Measurements from ENCODE around the gene DNMBP.

Gene DNMBP

DNA sequence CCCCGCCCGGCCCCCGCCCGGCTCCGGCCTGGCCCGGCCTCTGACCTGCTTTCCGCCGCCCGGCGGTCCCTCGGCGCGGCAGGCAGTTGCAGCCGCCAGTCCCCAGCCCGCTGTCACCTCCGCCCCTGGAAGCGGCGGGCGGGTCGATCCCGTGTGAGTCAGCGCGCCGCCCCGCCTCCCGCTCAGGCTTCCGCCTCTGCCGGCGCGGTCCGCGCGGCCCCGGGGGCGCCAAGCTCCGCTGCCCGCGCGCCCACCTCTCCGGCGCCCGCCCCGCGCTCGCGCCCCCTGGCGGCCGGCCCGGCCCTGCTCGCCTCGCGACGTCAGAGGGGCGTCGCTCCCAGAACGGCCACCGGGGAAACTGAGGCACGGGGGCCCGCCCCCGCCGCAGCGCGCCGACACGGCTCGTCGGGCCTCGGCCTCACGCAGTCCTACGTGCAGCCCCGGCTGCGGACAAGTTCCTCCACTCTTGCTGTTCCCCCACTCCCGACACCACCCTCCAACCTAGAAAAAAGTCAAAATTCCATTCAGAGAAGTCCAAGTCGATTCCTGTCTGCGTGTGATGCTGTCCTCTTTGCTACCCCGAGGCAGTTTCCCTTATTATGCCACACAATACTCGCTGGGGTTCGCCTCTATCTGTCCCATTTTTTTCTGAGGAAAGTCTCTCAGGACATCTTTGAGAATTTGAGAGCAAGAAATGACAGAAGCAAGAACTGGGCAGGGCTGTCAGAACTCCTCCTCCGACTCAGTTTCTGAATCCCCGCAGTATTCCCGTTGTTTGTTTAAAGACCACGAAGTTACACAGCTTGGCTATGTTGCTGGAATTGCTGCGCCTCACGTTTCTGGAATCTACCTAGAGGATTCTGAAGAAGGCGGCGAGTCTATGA lies at the start of gene DNMBP:
TSS of gene DNMBP (minus strand) at position 155 of the 884 bp plus-strand sequence. CDS start 37,823 bp downstream, outside the sequence.
- DNase-seq: peak; percentile 76

GRCh38 chr10:100057948-100058347 lies 48.2 kb upstream of the DNMBP start:
- DNase-seq: no peak

- no peak for DNase-seq
Observed at GRCh38 chr10:100053686-100054460, 44.1 kb upstream of the DNMBP start.

GRCh38 chr10:100046021-100046486 lies 36.3 kb upstream of the DNMBP start:
- peak; percentile 90 for DNase-seq

- DNase-seq: peak; percentile 53
Observed at GRCh38 chr10:100045592-100045991, 35.8 kb upstream of the DNMBP start.

DNA sequence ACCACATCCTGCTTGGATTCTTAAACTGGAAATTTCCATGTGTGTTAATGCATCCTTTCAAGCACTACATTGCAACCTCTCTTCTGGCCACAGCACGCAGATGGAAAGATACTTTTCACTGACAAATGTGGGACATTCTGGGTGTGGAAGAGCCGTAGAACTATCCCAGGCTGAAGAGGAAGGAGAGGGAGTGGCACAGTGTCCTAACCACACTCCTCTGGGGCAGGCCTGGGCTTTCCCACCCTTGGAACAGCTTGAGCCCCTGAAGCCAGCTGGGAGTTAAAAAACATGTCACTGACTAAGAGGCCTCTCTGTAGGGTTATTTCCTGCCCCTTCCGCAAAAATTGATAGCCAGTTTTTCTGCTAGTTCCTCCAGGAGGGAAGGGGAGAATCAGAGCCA lies 34.0 kb upstream of the DNMBP start:
- no peak for DNase-seq

GRCh38 chr10:100043344-100043743 lies 33.6 kb upstream of the DNMBP start:
- DNase-seq: no peak

GRCh38 chr10:100041306-100042002 lies 31.7 kb upstream of the DNMBP start:
- DNase-seq: no peak

DNA sequence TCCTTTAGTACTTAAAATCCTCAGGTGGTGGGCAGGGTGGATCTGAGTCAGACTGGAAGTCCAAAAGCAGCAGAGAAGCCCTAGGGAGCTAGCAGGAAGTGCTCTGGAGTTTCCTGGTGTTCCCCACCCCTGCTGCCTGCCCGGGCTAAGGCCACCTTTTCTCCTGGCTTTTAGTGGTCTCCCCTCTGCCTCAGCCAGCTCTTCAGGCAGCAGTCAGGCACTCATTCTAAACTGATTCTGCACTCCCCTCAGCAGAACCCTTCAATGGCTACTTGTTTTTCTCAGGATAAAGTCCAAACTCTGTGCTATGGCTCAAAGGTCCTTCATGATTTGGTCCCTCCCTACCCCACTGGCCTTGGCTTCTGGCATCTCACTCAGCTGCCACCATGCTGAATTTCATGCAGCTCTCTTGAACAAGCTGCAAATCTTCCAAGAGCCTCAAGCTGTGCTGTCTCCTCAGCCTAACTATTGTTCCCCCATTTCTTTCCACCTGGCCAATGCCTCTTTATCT lies 28.9 kb upstream of the DNMBP start:
- no peak for DNase-seq

DNA sequence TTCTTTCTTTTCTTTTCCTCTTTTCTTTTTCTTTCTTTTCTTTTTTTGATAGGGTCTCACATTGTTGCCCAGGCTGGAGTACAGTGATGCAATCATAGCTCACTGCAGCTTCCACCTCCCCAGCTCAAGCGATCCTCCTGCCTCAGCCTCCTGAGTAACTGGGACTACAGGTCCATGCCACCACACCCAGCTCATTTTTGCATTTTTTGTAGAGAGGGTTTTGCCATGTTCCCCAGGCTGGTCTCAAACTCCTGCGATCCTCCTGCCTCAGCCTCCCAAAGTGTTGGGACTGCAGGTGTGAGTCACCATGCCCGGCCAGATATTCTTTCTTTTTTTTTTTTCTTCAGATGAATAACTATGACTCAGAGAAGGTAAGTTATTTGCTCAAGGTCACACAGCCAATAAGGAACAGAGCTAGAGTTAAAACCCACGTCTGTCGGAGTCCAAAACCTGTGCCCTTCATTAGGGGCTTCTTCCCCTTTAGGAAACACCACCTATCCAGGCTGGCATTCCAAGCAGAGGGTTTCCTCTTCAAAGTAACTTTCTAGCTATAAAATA lies 28.1 kb upstream of the DNMBP start:
- DNase-seq: no peak

DNA sequence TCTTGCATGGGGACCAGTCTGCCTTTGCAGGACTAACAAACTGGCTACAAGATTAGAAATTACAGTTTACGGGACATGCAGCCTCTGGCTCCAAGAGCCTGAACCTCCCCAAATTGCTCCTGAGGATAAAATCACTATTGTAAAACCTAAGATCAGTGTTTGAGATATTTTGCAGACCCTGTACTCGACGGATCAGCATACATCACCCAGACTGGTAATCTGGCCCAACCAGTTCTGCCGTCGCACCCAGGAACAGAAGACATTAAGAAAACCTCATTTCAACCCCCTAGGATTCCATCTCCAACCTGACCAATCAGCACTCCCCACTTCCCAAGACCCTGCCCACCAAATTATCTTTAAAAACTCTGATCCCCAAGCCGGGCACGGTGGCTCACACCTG lies 27.1 kb upstream of the DNMBP start:
- no peak for DNase-seq

- DNase-seq: no peak
Observed at GRCh38 chr10:100033766-100034418, 24.1 kb upstream of the DNMBP start.

DNA sequence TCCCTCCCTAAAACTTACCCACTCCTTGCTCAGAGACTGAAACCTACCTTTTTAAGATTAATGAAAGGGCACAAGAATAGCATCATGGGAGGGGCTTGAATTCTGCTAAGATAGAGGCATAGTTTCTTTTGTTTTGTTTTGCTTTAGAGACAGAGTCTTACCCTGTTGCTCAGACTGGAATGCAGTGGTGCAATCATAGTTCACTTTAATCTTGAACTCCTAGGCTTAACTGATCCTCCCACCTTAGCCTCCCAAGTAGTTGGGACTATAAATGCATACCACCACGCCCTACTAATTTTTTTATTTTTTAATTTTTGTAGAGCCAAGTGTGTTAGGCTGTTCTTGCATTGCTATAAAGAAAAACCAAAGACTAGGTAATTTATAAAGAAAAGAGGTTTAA lies 17.7 kb upstream of the DNMBP start:
- DNase-seq: no peak

DNA sequence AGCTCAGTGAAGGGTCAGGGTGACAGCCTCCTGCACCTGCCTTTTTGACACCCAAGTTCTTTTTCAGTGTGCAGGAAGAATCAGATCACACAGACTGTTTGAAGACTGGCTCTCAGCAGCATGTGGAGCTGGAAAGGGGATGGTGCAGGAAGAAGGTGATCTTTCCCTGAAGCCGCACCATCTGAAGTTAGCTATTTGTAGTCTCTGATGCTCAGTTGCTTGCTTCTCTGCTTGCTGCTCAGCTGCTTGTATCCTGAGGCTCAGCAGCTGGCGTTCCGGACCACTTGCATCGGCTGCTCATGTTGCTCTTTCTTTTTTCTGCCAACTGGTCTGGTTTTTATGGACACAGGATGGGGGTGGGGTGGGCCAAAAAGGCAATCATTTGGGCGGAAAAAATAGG lies 15.8 kb upstream of the DNMBP start:
- peak; percentile 93 for DNase-seq

- peak; percentile 54 for DNase-seq
Observed at GRCh38 chr10:100024748-100025147, 15.0 kb upstream of the DNMBP start.

- DNase-seq: peak; percentile 57
Observed at GRCh38 chr10:100022403-100022802, 12.7 kb upstream of the DNMBP start.

- DNase-seq: peak; percentile 82
Observed at GRCh38 chr10:100021322-100021721, 11.6 kb upstream of the DNMBP start.

DNA sequence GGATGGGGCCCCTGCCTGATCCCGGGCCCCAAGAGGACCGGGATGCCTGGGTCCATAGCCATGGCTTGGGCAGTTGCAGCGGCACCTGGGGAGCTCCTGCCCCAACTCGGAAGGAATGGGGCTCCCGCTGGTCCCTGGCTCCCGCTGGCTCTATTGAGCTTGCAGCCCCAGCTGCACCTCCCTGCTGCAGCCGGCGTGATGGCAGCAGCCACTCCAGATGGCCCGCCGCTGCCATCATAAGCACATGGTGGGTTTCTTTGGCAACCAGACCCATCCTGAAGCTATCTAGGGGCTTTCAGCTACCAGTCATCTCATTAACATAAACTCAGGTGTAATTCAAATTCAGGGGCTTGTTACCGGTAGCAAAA lies 11.1 kb upstream of the DNMBP start:
- peak; percentile 82 for DNase-seq

DNA sequence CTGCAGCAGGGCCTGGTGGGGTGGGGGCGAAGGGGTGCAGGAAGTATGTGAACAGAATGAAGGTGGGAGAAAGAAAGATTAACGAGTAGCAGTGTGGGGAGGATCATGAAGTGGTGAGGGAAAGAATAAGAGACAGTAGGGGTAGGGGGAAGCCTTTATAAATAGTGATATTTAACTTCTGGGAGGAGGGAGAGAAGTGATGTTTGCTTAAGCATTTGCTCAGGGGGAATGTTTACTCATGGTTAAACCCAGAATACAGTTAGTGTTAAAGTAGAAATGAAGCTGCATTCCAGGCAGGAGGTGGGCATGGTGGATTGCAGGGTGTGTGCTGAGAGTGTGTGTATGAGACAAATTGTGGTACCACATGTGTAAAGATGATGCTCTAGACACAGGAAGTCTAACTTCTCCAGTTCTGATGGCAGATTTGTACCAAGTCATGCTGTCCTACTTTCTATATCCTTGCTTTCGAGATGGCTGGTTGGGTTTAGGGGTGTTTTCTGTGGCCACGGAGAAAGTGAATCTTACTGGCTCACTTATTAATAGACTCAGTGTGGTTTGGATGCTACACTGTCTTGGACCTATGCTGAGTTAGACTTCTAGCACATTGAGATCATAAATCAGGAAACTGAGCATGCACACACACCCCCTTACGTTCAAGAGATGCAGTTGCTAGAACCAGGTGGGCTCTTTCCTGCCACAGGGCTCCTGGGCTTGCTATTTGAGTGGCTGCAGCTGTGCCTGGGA lies 10.6 kb upstream of the DNMBP start:
- DNase-seq: peak; percentile 96

DNA sequence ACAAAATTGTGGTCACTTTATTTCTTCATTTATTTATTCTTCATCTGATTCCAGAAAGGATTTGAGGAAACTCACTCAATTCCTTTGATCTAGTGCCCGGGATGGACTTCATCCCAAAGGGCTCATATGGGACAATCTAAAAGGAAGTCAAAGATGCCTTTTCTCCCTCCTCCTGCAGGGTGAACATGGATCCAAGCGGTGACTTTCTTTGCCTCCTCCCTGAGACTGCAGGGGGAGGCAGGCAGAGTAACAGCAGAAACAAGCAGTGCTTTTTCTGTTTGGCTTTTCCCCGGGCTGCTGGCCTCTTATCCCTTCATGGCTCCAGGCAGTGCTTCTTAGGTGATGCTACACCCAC lies 10.0 kb upstream of the DNMBP start:
- peak; percentile 96 for DNase-seq

DNA sequence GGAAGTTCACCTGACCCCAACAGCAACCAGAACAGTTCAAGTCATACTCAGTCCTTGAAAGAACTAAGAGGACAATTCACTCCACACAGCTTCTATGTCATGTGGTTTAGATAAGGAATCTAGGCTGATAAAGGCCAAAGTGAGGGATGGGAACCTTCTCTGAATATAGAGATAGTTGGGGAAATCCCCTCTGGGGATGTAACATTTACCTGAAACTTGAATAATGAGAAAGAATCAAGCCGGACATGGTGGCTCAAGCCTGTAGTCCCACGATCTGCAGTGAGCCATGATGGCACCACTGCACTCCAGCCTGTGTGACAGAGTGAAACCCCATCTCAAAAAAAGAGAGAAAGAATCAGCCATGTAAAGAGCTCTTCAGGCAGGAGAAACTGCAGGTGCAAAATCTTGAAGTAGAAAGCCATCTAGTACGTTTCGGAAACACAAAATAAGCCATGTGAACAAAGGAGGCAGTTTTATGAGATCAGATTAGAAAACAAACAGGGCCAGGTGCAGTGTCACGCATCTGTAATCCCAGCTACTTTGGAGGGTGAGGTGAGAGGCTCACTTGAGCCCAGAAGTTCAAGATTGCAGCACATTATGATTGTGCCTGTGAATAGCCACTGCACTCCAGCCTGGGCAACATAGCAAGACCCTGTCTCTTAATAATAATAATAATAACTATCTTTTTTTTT lies 4.5 kb upstream of the DNMBP start:
- DNase-seq: peak; percentile 95

Data from NCI-H510A treated with DMSO at 0.1 percent for 48 hours (cell line).